Endothelial cell of umbilical vein (primary cell): ENCODE data around the gene GFOD1. TPM values are rescaled to one million over a fixed set of nuclear protein-coding genes. Genes with fewer than 3 reads are reported as not detected.

ENCODE experiments used
- BruUV-seq: library from RNA; stranded (reverse); fragments of 400-500 nt; replicated peaks from 2 replicates; lab custom pipeline; 2021; lab: Mats Ljungman, UMichigan
- CTCF ChIA-PET: fragments of 300-600, 350-600 bp; sonication (Branson Sonifier 250); formaldehyde crosslinking; loops from one replicate; lab custom pipeline; 2021; ENCODE audit warnings: antibody characterized with exemption, inconsistent platforms; lab: Charles Lee
- POLR2A ChIA-PET: fragments of 300-600, 350-600 bp; sonication (Branson Sonifier 250); formaldehyde crosslinking; loops from one replicate; lab custom pipeline; 2021; ENCODE audit warnings: antibody characterized with exemption, inconsistent platforms; lab: Charles Lee
- DNase-seq: peaks from one replicate; pipeline ENCODE4 v3.0.0-alpha.2; 2011; ENCODE audit warnings: low read depth, low spot score
- FAIRE-seq: peaks from 2 replicates; lab custom pipeline; 2011; peaks lifted over from hg19 to GRCh38; lab: Jason Lieb, UNC
- H2AFZ ChIP-seq: 2 replicates; pipeline ENCODE4 v1.6.0; 2012; ENCODE audit warnings: low read depth, low read length, control low read depth, inconsistent platforms
- H3K27ac ChIP-seq: 2 replicates; pipeline ENCODE4 v1.5.1; 2011; ENCODE audit warnings: low read depth, mild to moderate bottlenecking, control low read depth, low read length, moderate library complexity; ENCODE audit not compliant: insufficient read depth
- H3K27me3 ChIP-seq, 2 experiments: 2 replicates each; pipeline versions ENCODE4 v1.6.0 to v1.6.1; 2011; ENCODE audit warnings: low read length in 2 of 2, mixed read lengths in 1 of 2; ENCODE audit not compliant: control insufficient read depth in 2 of 2, insufficient read depth in 2 of 2
- H3K36me3 ChIP-seq, 2 experiments: 2 replicates in 1 of 2; 3 replicates in 1 of 2; pipeline ENCODE4 v1.5.1; 2011; ENCODE audit warnings: low read length in 2 of 2, mild to moderate bottlenecking in 1 of 2, moderate library complexity in 1 of 2; ENCODE audit not compliant: control insufficient read depth in 2 of 2, insufficient read depth in 2 of 2; ENCODE audit errors: extremely low read depth in 1 of 2
- H3K4me1 ChIP-seq: 3 replicates; pipeline ENCODE4 v1.5.1; 2011; ENCODE audit warnings: mild to moderate bottlenecking, low read length; ENCODE audit not compliant: control insufficient read depth, insufficient read depth; ENCODE audit errors: extremely low read depth
- H3K4me2 ChIP-seq: 2 replicates; pipeline ENCODE4 v1.6.1; 2011; ENCODE audit warnings: low read length, control low read depth, mixed read lengths; ENCODE audit not compliant: insufficient read depth
- H3K4me3 ChIP-seq, 3 experiments: fragments of 200-600 bp in 1 of 3; sonication (generic), shearing (Covaris generic) in 1 of 3; replicated peaks in 1 of 3; 2 replicates each; pipeline ENCODE4 v1.5.1; 2011 to 2016; ENCODE audit warnings: control low read depth in 3 of 3, low read length in 3 of 3, mild to moderate bottlenecking in 2 of 3, inconsistent platforms in 1 of 3, low read depth in 1 of 3, moderate library complexity in 1 of 3; ENCODE audit not compliant: insufficient read depth in 1 of 3
- H3K79me2 ChIP-seq: 2 replicates; pipeline ENCODE4 v1.6.0; 2012; ENCODE audit warnings: low read length, inconsistent platforms; ENCODE audit not compliant: control insufficient read depth, insufficient read depth
- H3K9ac ChIP-seq: replicated peaks from 2 replicates; pipeline ENCODE3; 2011; ENCODE audit warnings: low read length, control low read depth; ENCODE audit not compliant: insufficient read depth; ENCODE audit errors: extremely low read depth
- H3K9me1 ChIP-seq: replicated peaks from 3 replicates; pipeline ENCODE4 v1.6.0; 2011; ENCODE audit warnings: mild to moderate bottlenecking, low read length; ENCODE audit not compliant: control insufficient read depth, insufficient read depth; ENCODE audit errors: extremely low read depth
- H3K9me3 ChIP-seq: replicated peaks from 2 replicates; pipeline ENCODE4 v1.5.1; 2012; ENCODE audit warnings: low read length, inconsistent platforms; ENCODE audit not compliant: control insufficient read depth, insufficient read depth
- H4K20me1 ChIP-seq: replicated peaks from 2 replicates; pipeline ENCODE3; 2011; ENCODE audit warnings: mild to moderate bottlenecking, low read length; ENCODE audit not compliant: control insufficient read depth, insufficient read depth; ENCODE audit errors: extremely low read depth
- EZH2 ChIP-seq: IDR thresholded peaks from 2 replicates; pipeline ENCODE4 v1.6.1; 2012; ENCODE audit warnings: borderline replicate concordance, low read depth, mild to moderate bottlenecking, moderate library complexity, low read length, inconsistent platforms; ENCODE audit not compliant: severe bottlenecking
- FOS ChIP-seq: IDR thresholded peaks from 2 replicates; pipeline ENCODE4 v1.6.1; 2011; ENCODE audit warnings: mild to moderate bottlenecking, low read length, moderate library complexity, borderline replicate concordance; ENCODE audit not compliant: insufficient read depth
- GATA2 ChIP-seq: IDR thresholded peaks from 2 replicates; pipeline ENCODE4 v1.7.0; 2011; ENCODE audit warnings: low read depth, mild to moderate bottlenecking, moderate library complexity, mixed read lengths, low read length; ENCODE audit not compliant: insufficient read length, insufficient read depth
- JUN ChIP-seq: IDR thresholded peaks from 2 replicates; pipeline ENCODE4 v1.6.1; 2011; ENCODE audit warnings: borderline replicate concordance, low read depth; ENCODE audit not compliant: insufficient read length, insufficient read depth
- MYC ChIP-seq: IDR thresholded peaks from one replicate; pipeline ENCODE4 v1.6.1; 2011; ENCODE audit warnings: mild to moderate bottlenecking, low read depth, low read length
- POLR2A ChIP-seq: IDR thresholded peaks from 2 replicates; pipeline ENCODE4 v1.6.1; 2012; ENCODE audit warnings: low read depth, mild to moderate bottlenecking, control low read depth, low read length
- POLR2AphosphoS5 ChIP-seq: IDR thresholded peaks from 2 replicates; pipeline ENCODE4 v1.6.1; 2012; ENCODE audit warnings: low read depth, mild to moderate bottlenecking, control low read depth, low read length, moderate library complexity; ENCODE audit not compliant: insufficient read depth
- dilution Hi-C: fragments of 300-500 bp; cut with MboI; formaldehyde crosslinking; loops from one replicate; pipeline ENCODE4 v1.15.0; 2019; ENCODE audit warnings: low sequenced_read_pairs; ENCODE audit not compliant: extremely low pct_ligation_motif_present
- intact Hi-C: fragments of 100-400 bp; cut with micrococcal nuclease; formaldehyde crosslinking; loops from one replicate; pipeline ENCODE4 v1.10.0; 2022
- polyA plus RNA-seq, 4 experiments: library from polyadenylated mRNA; depleted of rRNA in 3 of 4; stranded (reverse) in 3 of 4; unstranded in 1 of 4; fragments of >200 nt; gene quantifications; 2 replicates each; pipeline versions ENCODE4 v1.2.1 to v1.2.3, GENCODE V29; 2011 to 2012; ENCODE audit warnings: missing spikeins in 1 of 4
- total RNA-seq: library from RNA; stranded (reverse); gene quantifications from 2 replicates; pipeline ENCODE4 v1.2.3, GENCODE V29; 2021
- TF ChIP-seq, protein P1 (sequence below): IDR thresholded peaks from 2 replicates; pipeline ENCODE4 v1.6.1; 2011; ENCODE audit not compliant: insufficient read depth, insufficient read length
- TF ChIP-seq, protein P2 (sequence below), 2 donors: IDR thresholded peaks; 1 replicate in 1 of 2; 2 replicates in 1 of 2; pipeline ENCODE4 v1.5.1; 2011; ENCODE audit warnings: low read length in 2 of 2, mild to moderate bottlenecking in 2 of 2, moderate library complexity in 2 of 2, control low read depth in 1 of 2, inconsistent platforms in 1 of 2, low read depth in 1 of 2; ENCODE audit not compliant: insufficient read depth in 1 of 2; ENCODE audit errors: extremely low read depth in 1 of 2

Gene GFOD1
- total and polyA plus RNA-seq, 2 donors (not counting 3 experiments of a cell fraction or from before 2014, with no cell fraction given), result 12.1 to 24.1 TPM

DNA sequence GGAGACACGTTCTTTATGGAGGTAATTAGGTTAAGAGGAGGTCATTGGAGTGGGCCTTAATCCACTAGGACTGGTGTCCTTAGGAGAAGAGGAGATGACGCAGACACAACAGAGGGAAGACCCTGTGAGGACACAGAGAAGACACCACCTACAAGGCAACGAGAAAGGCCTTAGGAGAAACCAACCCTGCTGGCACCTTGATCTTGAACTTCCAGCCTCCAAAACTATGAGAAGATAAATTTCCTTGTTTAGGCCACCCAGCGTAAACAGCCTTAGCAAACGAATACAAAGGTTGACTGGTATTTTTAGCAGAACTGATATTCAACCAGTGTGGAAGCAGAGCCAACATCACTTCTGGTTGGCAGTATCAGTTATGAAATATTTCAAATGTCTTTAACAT is 75.2 kb downstream of the GFOD1 start:
- H3K4me3 ChIP-seq, result no peak overlapping the region
- H3K36me3 ChIP-seq, result no peaks in the 10 kb centered on the region
- no peak overlapping the region for H3K9ac ChIP-seq
- no peak overlapping the region for H3K27ac ChIP-seq
- FAIRE-seq, result no peak
- H3K4me2 ChIP-seq, result no peak overlapping the region
- no TSS peak for BruUV-seq
- H2AFZ ChIP-seq, result no peak overlapping the region
- ChIA-PET POLR2A (no interaction called here), CTCF (interaction anchor here (1.8 to 3.1 kb wide), 2 partner anchors 14 to 163 kb away, joined by 4 to 13 read pairs; partner anchors contain the start of gene SIRT5)
- H3K9me1 ChIP-seq, result no peaks in the 10 kb centered on the region
- DNase-seq, result no peak
- dilution Hi-C loops (no loop called here), intact Hi-C loops (no loop called here)
- H3K27me3 ChIP-seq, result no peaks in the 10 kb centered on the region
- H3K79me2 ChIP-seq, result no peaks in the 10 kb centered on the region
- H3K4me1 ChIP-seq, result no peaks in the 10 kb centered on the region
- no peaks in the 10 kb centered on the region for H3K9me3 ChIP-seq
- no peak for TF ChIP-seq POLR2AphosphoS5
- TF ChIP-seq, protein P1, sequence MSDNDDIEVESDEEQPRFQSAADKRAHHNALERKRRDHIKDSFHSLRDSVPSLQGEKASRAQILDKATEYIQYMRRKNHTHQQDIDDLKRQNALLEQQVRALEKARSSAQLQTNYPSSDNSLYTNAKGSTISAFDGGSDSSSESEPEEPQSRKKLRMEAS, result no peak
- TF ChIP-seq POLR2A, result no peak
- TF ChIP-seq FOS, result no peak
- no peak for TF ChIP-seq JUN
- TF ChIP-seq MYC, result no peak
- TF ChIP-seq GATA2, result no peak
- TF ChIP-seq EZH2, result no peak
- TF ChIP-seq, protein P2, sequence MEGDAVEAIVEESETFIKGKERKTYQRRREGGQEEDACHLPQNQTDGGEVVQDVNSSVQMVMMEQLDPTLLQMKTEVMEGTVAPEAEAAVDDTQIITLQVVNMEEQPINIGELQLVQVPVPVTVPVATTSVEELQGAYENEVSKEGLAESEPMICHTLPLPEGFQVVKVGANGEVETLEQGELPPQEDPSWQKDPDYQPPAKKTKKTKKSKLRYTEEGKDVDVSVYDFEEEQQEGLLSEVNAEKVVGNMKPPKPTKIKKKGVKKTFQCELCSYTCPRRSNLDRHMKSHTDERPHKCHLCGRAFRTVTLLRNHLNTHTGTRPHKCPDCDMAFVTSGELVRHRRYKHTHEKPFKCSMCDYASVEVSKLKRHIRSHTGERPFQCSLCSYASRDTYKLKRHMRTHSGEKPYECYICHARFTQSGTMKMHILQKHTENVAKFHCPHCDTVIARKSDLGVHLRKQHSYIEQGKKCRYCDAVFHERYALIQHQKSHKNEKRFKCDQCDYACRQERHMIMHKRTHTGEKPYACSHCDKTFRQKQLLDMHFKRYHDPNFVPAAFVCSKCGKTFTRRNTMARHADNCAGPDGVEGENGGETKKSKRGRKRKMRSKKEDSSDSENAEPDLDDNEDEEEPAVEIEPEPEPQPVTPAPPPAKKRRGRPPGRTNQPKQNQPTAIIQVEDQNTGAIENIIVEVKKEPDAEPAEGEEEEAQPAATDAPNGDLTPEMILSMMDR (IDR thresholded peaks at IDR 0.05; ENCODE audit: extremely low read depth in 1 of 2, insufficient read depth in 1 of 2, low read depth in 1 of 2, low read length in 2 of 2), result no peak
- no peaks in the 10 kb centered on the region for H4K20me1 ChIP-seq
